ENCODE measurements around the gene TNNT2. TPM values are rescaled to one million over a fixed set of nuclear protein-coding genes. Genes with fewer than 3 reads are reported as not detected.

The TNNT2 gene
- total RNA-seq, 1 donor from 2014 or later: 6.1 TPM

- no peak for DNase-seq (ENCODE audit: low read depth)
- Mint-ChIP-seq H3K36me3 (ENCODE audit: low read depth, unreplicated experiment) (no peaks in the 10 kb centered on the region), H3K4me1 (ENCODE audit: low read depth, unreplicated experiment) (no peaks in the 10 kb centered on the region), H3K27me3 (ENCODE audit: low read depth, unreplicated experiment) (peaks cover 65% of the 10 kb centered on the region), H3K9me3 (ENCODE audit: unreplicated experiment) (peaks cover 2% of the 10 kb centered on the region), H3K4me3 (ENCODE audit: unreplicated experiment) (no peak overlapping the region), H3K27ac (ENCODE audit: unreplicated experiment) (no peak overlapping the region)
- Histone ChIP-seq H3K4me2 (ENCODE audit: low read length) (no peak overlapping the region), H3K27me3 (ENCODE audit: insufficient read depth, low read length) (peaks cover 14% of the 10 kb centered on the region), H3K4me1 (ENCODE audit: insufficient read depth, low read length) (peaks cover 6% of the 10 kb centered on the region), H3K4me3 (ENCODE audit: insufficient read depth, low read depth, low read length) (no peak overlapping the region), H3K36me3 (ENCODE audit: insufficient read depth, low read length) (no peaks in the 10 kb centered on the region), H3K27ac (ENCODE audit: low read depth, low read length) (no peak overlapping the region), H2AFZ (ENCODE audit: low read depth, low read length) (no peak overlapping the region), H4K20me1 (ENCODE audit: insufficient read depth, low read length) (no peaks in the 10 kb centered on the region), H3K9me3 (ENCODE audit: insufficient read depth, low read depth, low read length) (no peaks in the 10 kb centered on the region), H3K9ac (ENCODE audit: low read length) (no peak overlapping the region), H3K79me2 (ENCODE audit: insufficient read depth, low read length) (no peaks in the 10 kb centered on the region)
- FAIRE-seq: no peak
- TF ChIP-seq CTCF (IDR thresholded peaks at IDR 0.05; ENCODE audit: insufficient read depth, low read depth, low read length) (no peak), EZH2 (IDR thresholded peaks at IDR 0.05; ENCODE audit: insufficient read depth, low read length) (no peak)
Observed at GRCh38 chr1:201332021-201332420, 45.5 kb downstream of the TNNT2 start.

- peaks cover 11% of the 10 kb centered on the region for H3K9me3 Mint-ChIP-seq (ENCODE audit: unreplicated experiment)
- peaks cover 6% of the 10 kb centered on the region for H3K4me1 ChIP-seq (ENCODE audit: insufficient read depth, low read length)
- no peak overlapping the region for H3K27ac ChIP-seq (ENCODE audit: low read depth, low read length)
- H3K4me3 Mint-ChIP-seq (ENCODE audit: unreplicated experiment): no peak overlapping the region
- no peak overlapping the region for H3K4me3 ChIP-seq (ENCODE audit: insufficient read depth, low read depth, low read length)
- no peaks in the 10 kb centered on the region for H3K79me2 ChIP-seq (ENCODE audit: insufficient read depth, low read length)
- H3K9me3 ChIP-seq (ENCODE audit: insufficient read depth, low read depth, low read length): no peaks in the 10 kb centered on the region
- no peak overlapping the region for H2AFZ ChIP-seq (ENCODE audit: low read depth, low read length)
- no peaks in the 10 kb centered on the region for H4K20me1 ChIP-seq (ENCODE audit: insufficient read depth, low read length)
- peaks cover 12% of the 10 kb centered on the region for H3K27me3 ChIP-seq (ENCODE audit: insufficient read depth, low read length)
- H3K4me2 ChIP-seq (ENCODE audit: low read length): no peak overlapping the region
- no peak overlapping the region for H3K9ac ChIP-seq (ENCODE audit: low read length)
- TF ChIP-seq EZH2 (IDR thresholded peaks at IDR 0.05; ENCODE audit: insufficient read depth, low read length) (no peak), CTCF (IDR thresholded peaks at IDR 0.05; ENCODE audit: insufficient read depth, low read depth, low read length) (no peak)
- H3K27ac Mint-ChIP-seq (ENCODE audit: unreplicated experiment): no peak overlapping the region
- H3K27me3 Mint-ChIP-seq (ENCODE audit: low read depth, unreplicated experiment): peaks cover 65% of the 10 kb centered on the region
- no peak for FAIRE-seq
- no peak for DNase-seq (ENCODE audit: low read depth)
- peaks cover 2% of the 10 kb centered on the region for H3K36me3 Mint-ChIP-seq (ENCODE audit: low read depth, unreplicated experiment)
- no peaks in the 10 kb centered on the region for H3K4me1 Mint-ChIP-seq (ENCODE audit: low read depth, unreplicated experiment)
- no peaks in the 10 kb centered on the region for H3K36me3 ChIP-seq (ENCODE audit: insufficient read depth, low read length)
Observed at GRCh38 chr1:201331166-201331565, 46.3 kb downstream of the TNNT2 start.

- H3K27me3 Mint-ChIP-seq (ENCODE audit: low read depth, unreplicated experiment): peaks cover 67% of the 10 kb centered on the region
Observed at GRCh38 chr1:201330541-201330940, 46.9 kb downstream of the TNNT2 start.

More at GRCh38 chr1:201330541-201330940, 46.9 kb downstream of the TNNT2 start:
- no peak overlapping the region for H3K4me3 Mint-ChIP-seq (ENCODE audit: unreplicated experiment)
- H3K36me3 Mint-ChIP-seq (ENCODE audit: low read depth, unreplicated experiment): peaks cover 2% of the 10 kb centered on the region
- Histone ChIP-seq H3K79me2 (ENCODE audit: insufficient read depth, low read length) (no peaks in the 10 kb centered on the region), H3K36me3 (ENCODE audit: insufficient read depth, low read length) (no peaks in the 10 kb centered on the region), H3K27me3 (ENCODE audit: insufficient read depth, low read length) (peaks cover 12% of the 10 kb centered on the region), H3K4me3 (ENCODE audit: insufficient read depth, low read depth, low read length) (no peak overlapping the region), H3K9ac (ENCODE audit: low read length) (no peak overlapping the region), H4K20me1 (ENCODE audit: insufficient read depth, low read length) (no peaks in the 10 kb centered on the region), H3K4me2 (ENCODE audit: low read length) (no peak overlapping the region), H2AFZ (ENCODE audit: low read depth, low read length) (no peak overlapping the region), H3K9me3 (ENCODE audit: insufficient read depth, low read depth, low read length) (no peaks in the 10 kb centered on the region), H3K27ac (ENCODE audit: low read depth, low read length) (no peak overlapping the region), H3K4me1 (ENCODE audit: insufficient read depth, low read length) (peaks cover 6% of the 10 kb centered on the region)
- peaks cover 16% of the 10 kb centered on the region for H3K9me3 Mint-ChIP-seq (ENCODE audit: unreplicated experiment)
- no peak for TF ChIP-seq EZH2 (IDR thresholded peaks at IDR 0.05; ENCODE audit: insufficient read depth, low read length)
- TF ChIP-seq CTCF (IDR thresholded peaks at IDR 0.05; ENCODE audit: insufficient read depth, low read depth, low read length): no peak
- FAIRE-seq (no peak), DNase-seq (ENCODE audit: low read depth) (no peak)
- no peaks in the 10 kb centered on the region for H3K4me1 Mint-ChIP-seq (ENCODE audit: low read depth, unreplicated experiment)
- H3K27ac Mint-ChIP-seq (ENCODE audit: unreplicated experiment): no peak overlapping the region
